GM12865 (cell line): ENCODE data around the gene SPPL2C.
A peak's percentile ranks its signal among the peaks of the same experiment; 100 is the strongest.

Experiments used
- DNase-seq: peaks from one replicate; pipeline ENCODE4 v3.0.0; 2010; ENCODE audit warnings: low read depth
- H3K4me3 ChIP-seq: 2 replicates; pipeline ENCODE4 v1.5.1; 2011; ENCODE audit warnings: mild to moderate bottlenecking, low read depth, low read length, control low read depth
- TF ChIP-seq, protein P1 (sequence below): IDR thresholded peaks from 2 replicates; pipeline ENCODE4 v1.5.1; 2011; ENCODE audit warnings: low read length, control low read depth, low read depth, inconsistent platforms; ENCODE audit not compliant: insufficient read depth; ENCODE audit errors: missing control alignments

Gene SPPL2C

DNA sequence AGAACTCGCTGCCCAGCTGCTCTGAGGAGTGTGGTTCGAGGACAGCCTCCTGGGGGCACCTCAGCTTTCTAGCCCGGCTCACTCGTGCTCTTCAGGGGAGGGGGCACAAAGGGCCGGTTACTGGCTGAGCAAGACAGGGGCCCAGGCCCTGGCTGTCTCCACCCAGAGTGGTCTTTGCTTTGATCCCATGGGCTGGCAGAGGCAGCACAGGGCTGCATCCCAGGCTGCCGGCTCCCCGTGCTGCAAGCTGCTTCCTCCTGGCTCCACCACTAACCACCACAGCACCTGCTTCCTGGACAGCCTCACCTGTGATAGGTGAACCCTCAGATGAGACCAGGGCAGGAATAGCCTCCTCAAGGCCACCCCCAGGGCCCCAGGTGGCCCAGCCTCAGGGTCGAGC is 6.8 kb downstream of the SPPL2C start:
- no peak for DNase-seq
- H3K4me3 ChIP-seq, result no peak overlapping the region
- TF ChIP-seq, protein P1, sequence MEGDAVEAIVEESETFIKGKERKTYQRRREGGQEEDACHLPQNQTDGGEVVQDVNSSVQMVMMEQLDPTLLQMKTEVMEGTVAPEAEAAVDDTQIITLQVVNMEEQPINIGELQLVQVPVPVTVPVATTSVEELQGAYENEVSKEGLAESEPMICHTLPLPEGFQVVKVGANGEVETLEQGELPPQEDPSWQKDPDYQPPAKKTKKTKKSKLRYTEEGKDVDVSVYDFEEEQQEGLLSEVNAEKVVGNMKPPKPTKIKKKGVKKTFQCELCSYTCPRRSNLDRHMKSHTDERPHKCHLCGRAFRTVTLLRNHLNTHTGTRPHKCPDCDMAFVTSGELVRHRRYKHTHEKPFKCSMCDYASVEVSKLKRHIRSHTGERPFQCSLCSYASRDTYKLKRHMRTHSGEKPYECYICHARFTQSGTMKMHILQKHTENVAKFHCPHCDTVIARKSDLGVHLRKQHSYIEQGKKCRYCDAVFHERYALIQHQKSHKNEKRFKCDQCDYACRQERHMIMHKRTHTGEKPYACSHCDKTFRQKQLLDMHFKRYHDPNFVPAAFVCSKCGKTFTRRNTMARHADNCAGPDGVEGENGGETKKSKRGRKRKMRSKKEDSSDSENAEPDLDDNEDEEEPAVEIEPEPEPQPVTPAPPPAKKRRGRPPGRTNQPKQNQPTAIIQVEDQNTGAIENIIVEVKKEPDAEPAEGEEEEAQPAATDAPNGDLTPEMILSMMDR, result no peak

- DNase-seq, result no peak
- TF ChIP-seq, protein P1, result no peak
- H3K4me3 ChIP-seq, result no peak overlapping the region
These were observed 7.2 kb downstream of the SPPL2C start for GRCh38 chr17:45851873-45852272.

- TF ChIP-seq, protein P1, result peak; percentile 87
- peak; percentile 59 for DNase-seq
- H3K4me3 ChIP-seq, result no peak overlapping the region
These were observed 8.0 kb downstream of the SPPL2C start for GRCh38 chr17:45852535-45853297.

GRCh38 chr17:45854209-45854608 is 9.5 kb downstream of the SPPL2C start:
- DNase-seq, result no peak
- TF ChIP-seq, protein P1, result no peak
- no peak overlapping the region for H3K4me3 ChIP-seq

DNA sequence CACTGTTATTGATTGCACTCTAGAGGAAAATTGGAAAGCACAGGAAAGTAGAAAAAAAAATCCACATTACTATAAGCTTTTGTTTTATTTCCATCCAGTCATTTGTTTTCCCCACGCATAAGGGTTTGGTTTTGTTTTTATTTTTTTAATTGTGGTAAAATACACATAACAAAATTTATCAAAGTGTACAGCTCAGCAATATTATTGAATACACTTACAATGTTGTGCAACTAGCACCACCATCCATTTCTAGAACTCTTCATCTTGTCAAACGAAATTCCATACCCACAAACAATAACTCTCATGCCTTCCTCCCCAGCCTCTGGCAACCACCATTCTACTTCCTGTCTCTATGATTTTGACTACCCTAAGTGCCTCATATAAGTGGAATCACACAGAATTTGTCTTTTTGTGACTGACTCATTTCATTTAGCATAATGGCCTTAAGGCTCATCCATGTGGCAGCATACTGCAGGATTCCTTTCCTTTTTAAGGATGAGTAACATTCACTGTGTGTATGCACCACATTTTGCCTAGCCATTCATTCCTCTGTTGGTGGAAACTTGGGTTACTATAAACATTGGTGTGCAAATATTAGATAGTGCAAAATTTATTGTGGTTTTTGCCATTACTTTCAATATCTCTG is 11.1 kb downstream of the SPPL2C start:
- no peak for DNase-seq
- no peak overlapping the region for H3K4me3 ChIP-seq
- TF ChIP-seq, protein P1, result no peak

GRCh38 chr17:45857977-45858708 is 13.5 kb downstream of the SPPL2C start:
- H3K4me3 ChIP-seq, result no peak overlapping the region
- DNase-seq, result no peak
- TF ChIP-seq, protein P1, result no peak
